ENCODE measurements around the gene SLC7A11.

The SLC7A11 gene

DNA sequence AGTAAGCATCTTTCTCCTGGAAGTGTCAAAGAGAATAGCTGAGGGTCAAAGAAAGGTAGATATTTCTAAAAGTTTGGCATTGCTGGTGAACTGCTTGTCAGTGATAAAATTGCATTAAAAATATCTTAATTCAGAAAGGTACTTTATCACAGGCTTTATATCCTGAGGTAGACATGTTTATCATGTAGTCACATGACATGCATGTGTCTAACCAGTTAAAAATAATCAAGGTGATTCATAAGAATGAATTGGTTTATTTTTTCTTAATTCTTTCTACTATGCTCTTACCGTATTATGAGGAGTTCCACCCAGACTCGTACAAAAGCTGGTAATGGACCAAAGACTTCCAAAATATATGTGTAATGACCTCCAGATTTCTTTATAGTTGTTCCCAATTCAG, 6.1 kb downstream of the SLC7A11 start:
- H4K12ac ChIP-seq (ENCODE audit: low read depth, low read length) = no peak overlapping the region
- H3K79me1 ChIP-seq (ENCODE audit: low read length) = no peaks in the 10 kb centered on the region
- H3K9me3 ChIP-seq (ENCODE audit: insufficient read depth, low read depth, low read length) = no peaks in the 10 kb centered on the region
- no peak overlapping the region for H3K4me3 ChIP-seq (ENCODE audit: low read depth, low read length)
- H3K36me3 ChIP-seq (ENCODE audit: control insufficient read depth in 1 of 2, insufficient read depth in 2 of 2, low read length in 2 of 2) = no peaks in the 10 kb centered on the region
- WGBS (ENCODE audit: extremely low coverage, insufficient coverage, insufficient read length) = no CpG with 5 or more reads among the region's 2 CpGs
- no peak overlapping the region for H2BK5ac ChIP-seq (ENCODE audit: low read depth, low read length, poor library complexity)
- DNase-seq = no peak
- H3K4ac ChIP-seq (ENCODE audit: low read depth, low read length) = no peak overlapping the region
- H2AK5ac ChIP-seq (ENCODE audit: low read length) = no peak overlapping the region
- no peak overlapping the region for H2BK120ac ChIP-seq (ENCODE audit: insufficient read depth, low read length, poor library complexity)
- no peaks in the 10 kb centered on the region for H3K79me2 ChIP-seq (ENCODE audit: control insufficient read depth, insufficient read depth, low read length, poor library complexity)
- H2BK12ac ChIP-seq (ENCODE audit: low read length) = no peak overlapping the region
- no peak overlapping the region for H2AFZ ChIP-seq (ENCODE audit: insufficient read depth, low read length, poor library complexity)
- H3K4me1 ChIP-seq (ENCODE audit: control insufficient read depth in 1 of 2, insufficient read depth in 2 of 2, low read length in 2 of 2) = no peaks in the 10 kb centered on the region
- H3K27me3 ChIP-seq (ENCODE audit: insufficient read depth, low read length) = no peaks in the 10 kb centered on the region
- no peak overlapping the region for H3K18ac ChIP-seq (ENCODE audit: low read length)
- H3K9ac ChIP-seq (ENCODE audit: low read length) = no peak overlapping the region
- H3K27ac ChIP-seq (ENCODE audit: low read depth, low read length) = no peak overlapping the region
- H3K23ac ChIP-seq (ENCODE audit: low read length) = no peak overlapping the region
- H4K8ac ChIP-seq (ENCODE audit: low read depth, low read length) = no peak overlapping the region
- H3K4me2 ChIP-seq (ENCODE audit: low read length) = no peak overlapping the region
- H4K91ac ChIP-seq (ENCODE audit: low read depth, low read length) = no peak overlapping the region
- no peak overlapping the region for H3K14ac ChIP-seq (ENCODE audit: low read length)

DNA sequence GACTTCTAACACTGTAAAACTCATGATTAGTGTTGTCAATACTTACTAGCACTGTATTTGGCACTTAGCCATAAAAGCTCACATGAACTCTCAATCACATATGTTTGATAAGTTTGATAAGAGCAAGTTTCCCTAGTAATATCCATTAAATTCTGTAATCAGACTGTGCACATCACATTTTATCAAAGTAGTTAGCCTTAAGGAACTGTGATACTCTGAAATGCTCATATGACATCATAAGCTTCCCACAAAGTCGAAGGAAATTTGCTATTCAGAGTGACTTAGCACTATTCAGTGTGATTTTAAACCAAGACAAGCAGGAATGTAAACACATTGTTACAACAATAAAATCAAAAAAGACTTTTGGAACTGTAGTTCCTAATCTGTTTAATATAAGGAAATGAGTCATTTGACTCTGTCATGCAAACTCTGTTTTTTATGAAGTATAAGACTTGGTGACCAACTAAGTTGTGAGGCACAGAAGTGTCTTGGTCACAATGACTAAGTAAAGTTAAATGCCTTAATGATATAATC, 6.7 kb downstream of the SLC7A11 start:
- H3K27me3 ChIP-seq (ENCODE audit: insufficient read depth, low read length) = no peaks in the 10 kb centered on the region
- WGBS (ENCODE audit: extremely low coverage, insufficient coverage, insufficient read length) = no CpG with 5 or more reads among the region's 1 CpG

DNA sequence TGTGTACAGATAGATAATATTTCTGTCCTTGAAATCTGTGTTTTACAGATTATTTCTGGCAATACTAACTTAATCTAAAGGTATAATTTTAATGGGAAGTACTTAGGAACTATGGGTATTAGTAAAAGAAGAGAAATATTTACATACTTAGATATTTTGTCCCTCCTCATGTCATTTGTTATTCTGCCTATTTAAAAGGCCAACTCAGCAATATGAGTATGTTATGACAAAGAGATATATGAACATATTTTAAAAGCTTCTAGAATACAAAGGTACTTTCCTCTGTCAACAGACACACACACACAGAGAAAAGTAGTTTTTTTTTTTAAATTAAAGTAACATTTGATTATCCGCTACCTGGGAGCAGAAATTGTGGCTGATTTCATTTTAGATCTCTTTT, 7.9 kb downstream of the SLC7A11 start:
- H3K4me1 ChIP-seq (ENCODE audit: control insufficient read depth in 1 of 2, insufficient read depth in 2 of 2, low read length in 2 of 2) = no peaks in the 10 kb centered on the region
- no peak overlapping the region for H2AK5ac ChIP-seq (ENCODE audit: low read length)
- no peak overlapping the region for H3K18ac ChIP-seq (ENCODE audit: low read length)
- H3K23ac ChIP-seq (ENCODE audit: low read length) = no peak overlapping the region
- no peaks in the 10 kb centered on the region for H3K36me3 ChIP-seq (ENCODE audit: control insufficient read depth in 1 of 2, insufficient read depth in 2 of 2, low read length in 2 of 2)
- H3K4ac ChIP-seq (ENCODE audit: low read depth, low read length) = no peak overlapping the region
- DNase-seq = no peak
- no peak overlapping the region for H4K12ac ChIP-seq (ENCODE audit: low read depth, low read length)
- WGBS (ENCODE audit: extremely low coverage, insufficient coverage, insufficient read length) = no CpG with 5 or more reads among the region's 1 CpG
- no peak overlapping the region for H3K4me2 ChIP-seq (ENCODE audit: low read length)
- H2BK120ac ChIP-seq (ENCODE audit: insufficient read depth, low read length, poor library complexity) = no peak overlapping the region
- no peak overlapping the region for H2BK12ac ChIP-seq (ENCODE audit: low read length)
- H3K79me1 ChIP-seq (ENCODE audit: low read length) = no peaks in the 10 kb centered on the region
- no peak overlapping the region for H3K14ac ChIP-seq (ENCODE audit: low read length)
- H4K91ac ChIP-seq (ENCODE audit: low read depth, low read length) = no peak overlapping the region
- no peak overlapping the region for H3K9ac ChIP-seq (ENCODE audit: low read length)
- no peak overlapping the region for H2BK5ac ChIP-seq (ENCODE audit: low read depth, low read length, poor library complexity)
- H3K79me2 ChIP-seq (ENCODE audit: control insufficient read depth, insufficient read depth, low read length, poor library complexity) = no peaks in the 10 kb centered on the region
- no peak overlapping the region for H4K8ac ChIP-seq (ENCODE audit: low read depth, low read length)
- H3K27ac ChIP-seq (ENCODE audit: low read depth, low read length) = no peak overlapping the region
- no peak overlapping the region for H2AFZ ChIP-seq (ENCODE audit: insufficient read depth, low read length, poor library complexity)
- H3K27me3 ChIP-seq (ENCODE audit: insufficient read depth, low read length) = no peaks in the 10 kb centered on the region
- no peaks in the 10 kb centered on the region for H3K9me3 ChIP-seq (ENCODE audit: insufficient read depth, low read depth, low read length)
- no peak overlapping the region for H3K4me3 ChIP-seq (ENCODE audit: low read depth, low read length)

More for the DNA sequence above, 6.7 kb downstream of the SLC7A11 start:
- no peak overlapping the region for H4K12ac ChIP-seq (ENCODE audit: low read depth, low read length)
- H4K91ac ChIP-seq (ENCODE audit: low read depth, low read length) = no peak overlapping the region
- no peak overlapping the region for H3K4me2 ChIP-seq (ENCODE audit: low read length)
- H3K36me3 ChIP-seq (ENCODE audit: control insufficient read depth in 1 of 2, insufficient read depth in 2 of 2, low read length in 2 of 2) = no peaks in the 10 kb centered on the region
- H2AK5ac ChIP-seq (ENCODE audit: low read length) = no peak overlapping the region
- H3K9ac ChIP-seq (ENCODE audit: low read length) = no peak overlapping the region
- H2BK5ac ChIP-seq (ENCODE audit: low read depth, low read length, poor library complexity) = no peak overlapping the region
- no peaks in the 10 kb centered on the region for H3K4me1 ChIP-seq (ENCODE audit: control insufficient read depth in 1 of 2, insufficient read depth in 2 of 2, low read length in 2 of 2)
- no peaks in the 10 kb centered on the region for H3K79me2 ChIP-seq (ENCODE audit: control insufficient read depth, insufficient read depth, low read length, poor library complexity)
- H3K4ac ChIP-seq (ENCODE audit: low read depth, low read length) = no peak overlapping the region
- H4K8ac ChIP-seq (ENCODE audit: low read depth, low read length) = no peak overlapping the region
- no peak overlapping the region for H3K23ac ChIP-seq (ENCODE audit: low read length)
- H2AFZ ChIP-seq (ENCODE audit: insufficient read depth, low read length, poor library complexity) = no peak overlapping the region
- no peak overlapping the region for H3K27ac ChIP-seq (ENCODE audit: low read depth, low read length)
- H2BK120ac ChIP-seq (ENCODE audit: insufficient read depth, low read length, poor library complexity) = no peak overlapping the region
- peak in 1 of 2 donors; percentile 20 for DNase-seq
- no peaks in the 10 kb centered on the region for H3K79me1 ChIP-seq (ENCODE audit: low read length)
- H2BK12ac ChIP-seq (ENCODE audit: low read length) = no peak overlapping the region
- H3K14ac ChIP-seq (ENCODE audit: low read length) = no peak overlapping the region
- no peak overlapping the region for H3K18ac ChIP-seq (ENCODE audit: low read length)
- no peaks in the 10 kb centered on the region for H3K9me3 ChIP-seq (ENCODE audit: insufficient read depth, low read depth, low read length)
- no peak overlapping the region for H3K4me3 ChIP-seq (ENCODE audit: low read depth, low read length)

DNA sequence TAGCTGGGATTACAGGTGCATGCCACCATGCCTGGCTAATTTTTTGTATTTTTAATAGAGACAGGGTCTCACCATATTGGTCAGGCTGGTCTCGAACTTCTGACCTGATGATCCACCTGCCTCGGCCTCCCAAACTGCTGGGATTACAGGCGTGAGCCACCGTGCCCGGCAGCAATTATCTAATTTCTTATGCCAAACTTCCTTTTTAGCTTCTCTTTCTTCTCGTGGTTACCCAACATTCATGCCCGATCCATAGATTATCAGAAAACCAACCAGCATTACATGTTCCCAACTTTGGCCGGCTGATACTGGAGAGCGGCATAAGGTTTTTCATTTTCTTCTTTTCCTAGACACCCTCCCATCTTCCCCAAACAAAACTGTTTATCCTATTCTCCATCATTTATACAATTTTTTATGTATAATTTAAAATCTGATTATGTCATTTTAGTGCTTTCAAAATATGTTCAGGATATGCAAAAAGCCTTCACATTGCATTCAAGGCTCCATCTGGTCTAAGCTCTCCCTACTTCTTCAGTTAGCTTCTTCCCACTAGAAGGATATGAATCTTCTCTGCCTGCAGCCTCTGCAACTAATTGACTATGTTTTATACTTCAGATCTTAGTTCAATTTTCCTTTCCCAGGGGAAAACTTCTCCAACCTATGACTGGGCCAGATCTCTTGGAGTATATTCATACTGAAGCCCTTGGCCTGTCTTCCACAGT, 8.7 kb downstream of the SLC7A11 start:
- Histone ChIP-seq H3K79me2 (ENCODE audit: control insufficient read depth, insufficient read depth, low read length, poor library complexity) (no peaks in the 10 kb centered on the region), H3K4me1 (ENCODE audit: control insufficient read depth in 1 of 2, insufficient read depth in 2 of 2, low read length in 2 of 2) (no peaks in the 10 kb centered on the region), H2AFZ (ENCODE audit: insufficient read depth, low read length, poor library complexity) (no peak overlapping the region), H3K36me3 (ENCODE audit: control insufficient read depth in 1 of 2, insufficient read depth in 2 of 2, low read length in 2 of 2) (no peaks in the 10 kb centered on the region), H3K79me1 (ENCODE audit: low read length) (no peaks in the 10 kb centered on the region), H3K27me3 (ENCODE audit: insufficient read depth, low read length) (no peaks in the 10 kb centered on the region), H3K27ac (ENCODE audit: low read depth, low read length) (no peak overlapping the region), H3K4me3 (ENCODE audit: low read depth, low read length) (no peak overlapping the region), H4K12ac (ENCODE audit: low read depth, low read length) (no peak overlapping the region), H3K18ac (ENCODE audit: low read length) (no peak overlapping the region), H3K9ac (ENCODE audit: low read length) (no peak overlapping the region), H3K9me3 (ENCODE audit: insufficient read depth, low read depth, low read length) (no peaks in the 10 kb centered on the region), H4K91ac (ENCODE audit: low read depth, low read length) (no peak overlapping the region), H4K8ac (ENCODE audit: low read depth, low read length) (no peak overlapping the region), H3K4ac (ENCODE audit: low read depth, low read length) (no peak overlapping the region), H2BK5ac (ENCODE audit: low read depth, low read length, poor library complexity) (no peak overlapping the region), H2BK12ac (ENCODE audit: low read length) (no peak overlapping the region), H2BK120ac (ENCODE audit: insufficient read depth, low read length, poor library complexity) (no peak overlapping the region), H3K23ac (ENCODE audit: low read length) (no peak overlapping the region), H3K14ac (ENCODE audit: low read length) (no peak overlapping the region), H3K4me2 (ENCODE audit: low read length) (no peak overlapping the region), H2AK5ac (ENCODE audit: low read length) (no peak overlapping the region)
- no peak for DNase-seq
- WGBS (ENCODE audit: extremely low coverage, insufficient coverage, insufficient read length) = no CpG with 5 or more reads among the region's 9 CpGs
